Gastroesophageal sphincter (tissue), 4 donors: ENCODE data around the gene MYH11. TPM values are rescaled to one million over a fixed set of nuclear protein-coding genes. Genes with fewer than 3 reads are reported as not detected.

Experiments
- ATAC-seq: fragments of 150-250 bp; one replicate; pipeline ENCODE4 v1.9.1; 2016; ENCODE audit warnings: mild to moderate bottlenecking, moderate library complexity
- H3K27ac ChIP-seq, 4 donors: fragments of 200-600 bp; sonication (generic) in 3 of 4; 1 replicate in 3 of 4; 2 replicates in 1 of 4; pipeline ENCODE4 v1.5.1; 2016 to 2019
- H3K27me3 ChIP-seq: fragments of 200-600 bp; sonication (generic); one replicate; pipeline ENCODE4 v1.5.1; 2019
- H3K36me3 ChIP-seq, 2 donors: fragments of 200-600 bp; sonication (generic); one replicate each; pipeline ENCODE4 v1.5.1; 2019; ENCODE audit warnings: control low read depth in 1 of 2
- H3K4me1 ChIP-seq, 3 donors: fragments of 200-600 bp; sonication (generic); 1 replicate in 2 of 3; 2 replicates in 1 of 3; pipeline ENCODE4 v1.5.1; 2016 to 2019; ENCODE audit warnings: control low read depth in 2 of 3
- H3K4me3 ChIP-seq, 2 donors: fragments of 200-600 bp; sonication (generic); one replicate each; pipeline ENCODE4 v1.5.1; 2019; ENCODE audit warnings: mild to moderate bottlenecking in 1 of 2, moderate library complexity in 1 of 2
- H3K9me3 ChIP-seq, 3 donors: fragments of 200-600 bp; sonication (generic); one replicate each; pipeline ENCODE4 v1.5.1; 2017 to 2019; ENCODE audit warnings: control low read depth in 2 of 3
- EP300 ChIP-seq: sonication (generic); formaldehyde crosslinking; IDR thresholded peaks from one replicate; pipeline ENCODE4 v1.6.1; 2017; ENCODE audit warnings: antibody characterized with exemption, mild to moderate bottlenecking
- POLR2A ChIP-seq, 2 donors: fragments of 450-650 bp; IDR thresholded peaks; one replicate each; pipeline ENCODE4 v1.6.1; 2017; ENCODE audit warnings: antibody characterized with exemption in 2 of 2, mild to moderate bottlenecking in 2 of 2, moderate library complexity in 1 of 2
- POLR2AphosphoS5 ChIP-seq: sonication (generic); formaldehyde crosslinking; IDR thresholded peaks from one replicate; pipeline ENCODE4 v1.6.1; 2017; ENCODE audit warnings: antibody characterized with exemption
- whole genome bisulfite sequencing, 2 donors: methylation state at CpG; one replicate each; pipeline ENCODE4 v1.1.5; 2018; ENCODE audit warnings: low coverage in 1 of 2; 5-methylcytosine and 5-hydroxymethylcytosine counted together
- total RNA-seq, 4 donors: library from RNA; depleted of rRNA; stranded (reverse); fragments of >200 nt; gene quantifications; one replicate each; pipeline ENCODE4 v1.1.0, GENCODE V29; 2016
- TF ChIP-seq, protein P1 (sequence below), 4 experiments: fragments of 200-600 bp in 2 of 4; fragments of 450-650 bp in 2 of 4; sonication (generic) in 1 of 4; IDR thresholded peaks; one replicate each; pipeline ENCODE4 v1.5.1; 2017 to 2019; ENCODE audit warnings: antibody characterized with exemption in 4 of 4, mild to moderate bottlenecking in 2 of 4, moderate library complexity in 2 of 4

The MYH11 gene
- total RNA-seq, 4 donors from 2014 or later: 7,231 to 23,237 (median 11,307) TPM

DNA sequence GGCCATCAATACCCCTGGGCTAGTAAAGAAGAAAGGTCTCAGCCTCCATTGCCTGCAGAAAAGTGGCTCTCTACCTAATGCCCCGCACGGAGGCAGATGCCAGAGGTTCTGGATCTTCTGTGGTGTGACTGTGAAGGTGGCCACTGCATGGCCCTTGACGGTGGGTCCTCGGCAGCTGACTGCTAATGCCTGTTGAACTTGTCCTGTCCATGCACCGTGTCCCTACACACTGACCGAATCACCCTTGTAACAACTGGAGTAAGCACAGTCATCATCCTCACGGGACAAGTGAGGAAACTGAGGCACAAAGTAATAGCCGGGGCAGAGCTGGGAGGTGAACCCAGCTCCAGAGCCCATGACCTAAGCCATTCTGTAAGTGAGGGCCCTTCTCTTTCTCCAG lies 48.8 kb downstream of the MYH11 start:
- Histone ChIP-seq H3K36me3 (peaks cover 0 to 30% of the 10 kb centered on the region in 2 donors), H3K4me1 (peaks cover 14 to 98% (median 26%) of the 10 kb centered on the region in 3 donors), H3K9me3 (no peaks in the 10 kb centered on the region), H3K4me3 (peak overlapping the region in 1 of 2 donors; percentile 5), H3K27me3 (no peaks in the 10 kb centered on the region), H3K27ac (peak overlapping the region; percentile 36 to 92 (median 86))
- WGBS, 2 donors: 40 to 67% methylated on average over 1 of the region's 8 CpGs
- peak; percentile 3 for ATAC-seq
- peak in 1 of 2 donors; percentile 0 for TF ChIP-seq POLR2A (IDR thresholded peaks at IDR 0.05)
- no peak for TF ChIP-seq EP300

DNA sequence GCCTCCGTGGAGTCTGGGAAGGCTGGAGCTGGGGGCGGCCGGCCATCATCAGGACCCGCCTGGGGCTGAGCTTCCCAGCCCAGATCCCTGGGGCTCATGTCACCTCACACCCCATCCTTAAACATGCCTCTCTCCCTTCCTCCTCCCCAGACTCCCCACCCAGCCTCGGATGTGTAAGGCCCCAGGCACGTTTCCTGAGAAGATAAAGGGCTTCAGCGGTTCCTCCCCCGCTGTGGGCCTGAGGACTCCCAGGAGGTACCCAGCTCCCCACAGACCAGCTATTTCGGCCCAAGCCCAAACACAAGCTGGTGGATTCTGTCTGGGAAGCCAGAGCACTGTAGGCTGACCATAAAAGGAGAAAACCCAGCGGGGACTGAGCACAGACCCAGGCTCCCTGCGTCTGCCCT lies 49.2 kb downstream of the MYH11 start:
- peak; percentile 53 for ATAC-seq
- H3K4me3 ChIP-seq: peak overlapping the region in 1 of 2 donors; percentile 5
- H3K4me1 ChIP-seq: peaks cover 14 to 98% (median 26%) of the 10 kb centered on the region in 3 donors
- no peaks in the 10 kb centered on the region for H3K27me3 ChIP-seq
- H3K27ac ChIP-seq: peak overlapping the region; percentile 36 to 92 (median 86)
- TF ChIP-seq POLR2A (IDR thresholded peaks at IDR 0.05) (peak in 1 of 2 donors; percentile 10), POLR2AphosphoS5 (peak; percentile 43), EP300 (no peak)
- WGBS, 2 donors: no CpG with 5 or more reads among the region's 11 CpGs
- H3K9me3 ChIP-seq: no peaks in the 10 kb centered on the region
- peaks cover 0 to 30% of the 10 kb centered on the region in 2 donors for H3K36me3 ChIP-seq

DNA sequence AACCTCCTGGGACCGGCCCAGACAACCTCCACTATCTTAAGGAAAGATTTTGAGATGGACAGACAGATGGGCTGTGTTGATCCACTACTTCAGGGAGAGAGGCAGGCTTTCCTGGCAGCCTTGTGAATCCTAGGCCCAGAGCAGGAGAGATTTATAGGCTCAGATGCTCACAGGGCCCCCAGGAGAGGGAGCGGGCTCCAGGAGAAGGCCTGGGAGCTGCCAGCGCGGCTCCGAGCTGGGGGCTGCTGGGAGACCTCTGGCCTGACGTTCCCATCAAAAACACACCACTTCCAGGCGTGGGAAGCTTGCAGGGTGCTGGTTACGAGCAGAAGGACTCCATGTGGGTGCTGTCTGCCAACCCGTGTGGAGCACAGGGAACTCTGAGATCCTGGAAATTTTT lies 53.2 kb downstream of the MYH11 start:
- H3K9me3 ChIP-seq: no peaks in the 10 kb centered on the region
- no peak for TF ChIP-seq EP300
- TF ChIP-seq POLR2A (IDR thresholded peaks at IDR 0.05): no peak
- TF ChIP-seq, protein P1, sequence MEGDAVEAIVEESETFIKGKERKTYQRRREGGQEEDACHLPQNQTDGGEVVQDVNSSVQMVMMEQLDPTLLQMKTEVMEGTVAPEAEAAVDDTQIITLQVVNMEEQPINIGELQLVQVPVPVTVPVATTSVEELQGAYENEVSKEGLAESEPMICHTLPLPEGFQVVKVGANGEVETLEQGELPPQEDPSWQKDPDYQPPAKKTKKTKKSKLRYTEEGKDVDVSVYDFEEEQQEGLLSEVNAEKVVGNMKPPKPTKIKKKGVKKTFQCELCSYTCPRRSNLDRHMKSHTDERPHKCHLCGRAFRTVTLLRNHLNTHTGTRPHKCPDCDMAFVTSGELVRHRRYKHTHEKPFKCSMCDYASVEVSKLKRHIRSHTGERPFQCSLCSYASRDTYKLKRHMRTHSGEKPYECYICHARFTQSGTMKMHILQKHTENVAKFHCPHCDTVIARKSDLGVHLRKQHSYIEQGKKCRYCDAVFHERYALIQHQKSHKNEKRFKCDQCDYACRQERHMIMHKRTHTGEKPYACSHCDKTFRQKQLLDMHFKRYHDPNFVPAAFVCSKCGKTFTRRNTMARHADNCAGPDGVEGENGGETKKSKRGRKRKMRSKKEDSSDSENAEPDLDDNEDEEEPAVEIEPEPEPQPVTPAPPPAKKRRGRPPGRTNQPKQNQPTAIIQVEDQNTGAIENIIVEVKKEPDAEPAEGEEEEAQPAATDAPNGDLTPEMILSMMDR (IDR thresholded peaks at IDR 0.05): no peak
- peak; percentile 3 for TF ChIP-seq POLR2AphosphoS5
- WGBS, 2 donors: 18% methylated on average over 3 of the region's 9 CpGs; no CpG with 5 or more reads in 1 of the 2 donors
- H3K4me3 ChIP-seq: no peak overlapping the region
- H3K27me3 ChIP-seq: no peaks in the 10 kb centered on the region
- no peak for ATAC-seq
- peaks cover 0 to 98% (median 9%) of the 10 kb centered on the region in 3 donors for H3K4me1 ChIP-seq
- H3K27ac ChIP-seq: peak overlapping the region; percentile 47 to 92 (median 78)
- H3K36me3 ChIP-seq: peaks cover 0 to 40% of the 10 kb centered on the region in 2 donors

DNA sequence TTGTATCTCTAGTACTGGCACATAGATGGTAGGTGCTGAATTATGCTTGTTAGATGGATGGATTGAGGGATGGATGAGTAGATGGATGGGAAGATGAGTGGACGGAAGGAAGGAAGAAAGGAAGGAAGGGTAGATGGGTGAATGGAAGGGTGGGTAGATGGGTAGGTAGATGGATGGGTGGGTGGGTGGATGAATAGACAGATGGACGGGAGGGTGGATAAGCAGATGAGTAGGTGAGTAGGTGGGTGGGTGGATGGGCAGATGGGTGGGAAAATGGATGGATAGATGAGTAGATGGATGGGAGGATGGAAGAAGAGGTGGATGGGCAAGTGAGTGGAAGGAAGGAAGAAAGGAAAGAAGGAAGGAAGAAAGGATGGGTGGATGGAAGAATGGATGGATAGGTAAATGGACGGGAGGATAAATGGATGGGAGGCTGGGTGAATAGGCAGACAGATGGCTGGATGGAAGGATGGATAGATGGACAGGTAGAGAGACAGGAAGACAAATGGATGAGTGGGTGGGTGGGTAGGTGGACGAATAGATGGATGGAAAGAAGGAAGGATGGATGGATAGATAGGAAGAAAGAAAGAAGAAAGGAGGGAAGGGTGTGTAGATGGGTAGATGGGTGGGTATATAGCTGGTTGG lies 56.9 kb downstream of the MYH11 start:
- H3K36me3 ChIP-seq: peaks cover 0 to 74% of the 10 kb centered on the region in 2 donors
- ATAC-seq: no peak
- TF ChIP-seq, protein P1 (IDR thresholded peaks at IDR 0.05): no peak
- no peak for TF ChIP-seq POLR2A (IDR thresholded peaks at IDR 0.05)
- TF ChIP-seq EP300: no peak
- no peak for TF ChIP-seq POLR2AphosphoS5
- H3K4me1 ChIP-seq: peaks cover 0 to 99% (median 9%) of the 10 kb centered on the region in 3 donors
- H3K9me3 ChIP-seq: peaks cover 0 to 5% (median 0%) of the 10 kb centered on the region in 3 donors
- no peak overlapping the region for H3K4me3 ChIP-seq
- H3K27me3 ChIP-seq: no peaks in the 10 kb centered on the region
- 49 to 61% methylated on average over 3 to 4 of the region's 4 CpGs for WGBS, 2 donors
- peak overlapping the region; percentile 51 to 92 (median 68) for H3K27ac ChIP-seq

DNA sequence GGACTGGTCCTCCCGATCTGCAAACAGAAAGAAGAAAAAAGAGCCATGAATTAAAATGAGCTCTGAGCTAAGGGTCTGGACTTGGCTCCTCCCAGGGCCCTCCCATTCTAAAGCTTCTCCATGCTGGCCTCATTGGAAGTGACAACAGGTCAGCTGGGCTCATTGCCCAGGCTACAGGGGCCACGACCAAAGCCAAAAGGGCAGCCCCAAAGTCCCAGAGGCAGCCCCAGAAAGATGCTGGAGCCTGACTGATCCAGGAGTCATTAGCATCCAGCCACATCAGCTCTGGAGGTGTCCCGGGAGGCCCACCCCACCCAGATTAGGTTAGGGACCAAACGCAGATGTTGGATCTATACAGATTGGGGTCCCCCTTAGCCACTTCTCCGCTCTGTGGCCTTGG lies 58.2 kb downstream of the MYH11 start:
- Histone ChIP-seq H3K36me3 (peaks cover 0 to 78% of the 10 kb centered on the region in 2 donors), H3K27ac (peak overlapping the region in 3 of 4 donors; percentile 52 to 92 (median 83)), H3K4me1 (peaks cover 0 to 99% (median 9%) of the 10 kb centered on the region in 3 donors)

More for the DNA sequence above, 58.2 kb downstream of the MYH11 start:
- Histone ChIP-seq H3K9me3 (peaks cover 0 to 5% (median 0%) of the 10 kb centered on the region in 3 donors), H3K4me3 (no peak overlapping the region), H3K27me3 (no peaks in the 10 kb centered on the region)
- no peak for TF ChIP-seq POLR2A (IDR thresholded peaks at IDR 0.05)
- no peak for TF ChIP-seq EP300
- TF ChIP-seq POLR2AphosphoS5: no peak
- TF ChIP-seq, protein P1 (IDR thresholded peaks at IDR 0.05): no peak
- 23 to 33% methylated on average over 3 to 5 of the region's 5 CpGs for WGBS, 2 donors
- ATAC-seq: no peak
